ENCODE results near the gene ETDA.
"Not testable (repeated sequence)": the region's sequence is repeated elsewhere in the genome, so short reads cannot be mapped to it uniquely, and the experiment has no call there.

The ETDA gene

DNA sequence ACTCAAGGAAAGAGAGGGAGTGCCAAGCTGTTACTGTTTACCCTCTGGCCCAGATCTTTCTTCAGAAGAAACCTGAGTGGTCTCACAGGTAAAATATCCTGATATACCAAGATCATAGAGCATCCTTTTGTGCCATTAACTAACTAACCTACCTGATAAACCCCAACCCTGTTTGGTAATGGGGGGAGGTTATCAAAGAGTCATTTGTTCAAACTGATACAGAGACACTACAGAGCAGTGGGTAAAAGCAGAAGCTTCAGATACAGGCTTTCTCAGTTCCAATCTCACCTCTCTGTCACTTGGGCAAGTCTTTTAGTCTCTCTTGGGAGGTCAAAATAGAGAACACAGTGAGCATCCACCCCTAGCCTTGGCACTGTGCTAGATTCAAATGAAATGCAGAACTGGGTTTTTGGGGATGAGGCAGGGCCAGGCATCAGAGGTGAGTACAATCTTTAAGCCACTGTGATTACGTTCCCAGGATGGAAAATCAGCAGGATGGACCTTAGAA lies at the start of gene ETDA:
TSS of gene ETDA (plus strand) at position 51 of the 508 bp plus-strand sequence. CDS start 1,216 bp downstream, outside the sequence.
- not testable (repeated sequence) for DNase-seq

DNA sequence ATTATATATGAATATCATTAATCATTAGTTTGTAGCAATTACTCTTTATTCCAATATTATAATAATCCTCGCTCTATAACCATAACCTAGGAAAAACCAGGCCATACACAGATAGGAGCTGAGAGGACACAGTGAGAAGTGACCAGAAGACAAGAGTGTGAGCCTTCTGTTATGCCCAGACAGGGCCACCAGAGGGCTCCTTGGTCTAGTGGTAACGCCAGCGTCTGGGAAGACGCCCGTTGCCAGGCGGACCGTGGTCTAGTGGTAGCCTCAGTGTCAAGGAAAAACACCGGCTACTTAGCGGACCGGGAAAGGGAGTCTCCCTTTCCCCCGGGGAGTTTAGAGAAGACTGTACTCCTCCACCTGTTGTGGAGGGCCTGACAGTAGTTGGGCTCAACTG lies 45.4 kb upstream of the ETDA start:
- DNase-seq, result not testable (repeated sequence)

DNA sequence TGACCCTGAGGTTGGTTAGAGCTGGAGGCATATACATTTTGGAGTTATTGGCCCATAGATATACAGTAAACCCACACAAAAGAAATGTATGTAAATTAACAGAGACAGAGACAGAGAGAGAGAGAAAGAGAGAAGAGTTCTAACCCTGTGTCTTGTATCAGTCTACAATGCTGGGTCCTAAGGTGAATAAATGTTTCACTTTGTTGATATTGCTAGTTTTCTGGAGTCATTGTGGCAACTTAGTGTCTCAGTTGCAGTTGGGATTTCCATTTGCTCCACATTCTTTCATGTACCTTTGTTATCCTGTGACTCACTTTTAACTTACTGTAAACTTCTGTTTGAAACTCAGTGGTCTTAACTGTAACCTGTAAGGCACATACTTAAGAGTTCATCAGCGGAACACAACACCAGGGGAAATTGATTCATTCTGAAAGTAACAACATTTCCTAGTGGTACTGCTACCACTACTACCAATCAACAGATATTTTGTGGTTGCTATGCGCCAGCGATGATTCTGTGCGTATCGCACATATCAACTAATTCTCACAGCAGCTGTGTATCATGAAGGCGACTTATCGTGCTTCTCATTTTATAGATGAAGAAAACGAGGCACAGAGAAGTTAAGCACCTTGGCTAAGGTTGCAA lies 38.5 kb upstream of the ETDA start:
- no peak for DNase-seq

DNA sequence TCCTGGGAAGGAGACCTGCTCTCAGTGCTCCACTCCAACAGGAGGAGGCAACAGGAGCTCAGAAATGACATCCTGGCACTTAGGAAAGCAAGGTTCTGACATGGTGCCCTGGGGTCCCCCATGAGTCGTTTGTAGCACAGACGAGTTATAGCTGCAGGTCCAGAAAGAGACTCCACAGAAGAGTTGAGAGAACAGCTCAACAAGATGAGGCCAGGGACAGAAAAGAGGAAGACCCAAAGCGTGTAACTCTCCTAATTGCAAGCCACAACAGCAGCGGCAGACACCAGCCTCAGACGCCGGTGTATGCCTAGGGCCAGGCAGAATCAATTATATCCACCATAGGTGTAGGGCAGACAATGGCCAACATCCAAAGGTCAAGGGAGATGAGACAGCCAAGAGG lies 5.9 kb upstream of the ETDA start:
- not testable (repeated sequence) for DNase-seq

DNA sequence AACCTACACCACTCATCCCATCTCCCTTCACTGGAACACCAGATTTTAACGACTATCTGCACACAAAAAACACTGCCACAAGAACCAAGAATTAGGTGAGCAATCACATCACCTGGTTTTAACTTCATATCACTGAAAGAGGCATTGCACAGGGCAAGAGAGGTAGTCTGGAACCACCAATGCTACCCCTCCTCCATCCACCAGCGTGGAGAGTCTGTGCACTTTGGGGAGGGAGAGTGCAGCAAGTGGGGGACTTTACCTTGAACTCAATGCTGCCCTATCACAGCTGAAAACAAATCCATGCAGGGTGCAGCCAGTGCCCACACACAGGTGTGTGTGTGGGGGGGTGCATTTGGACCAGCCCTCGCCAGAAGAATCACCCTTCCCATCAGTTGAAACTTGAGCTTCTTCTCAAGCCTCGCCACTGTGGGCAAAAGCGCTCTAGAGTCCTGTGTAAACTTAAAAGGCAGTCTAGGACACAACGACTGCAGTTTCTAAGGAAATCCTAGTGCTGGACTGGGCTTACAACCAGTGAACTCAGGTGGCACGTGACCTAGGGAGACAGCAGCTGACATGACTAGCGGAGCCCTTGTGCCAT lies 4.3 kb downstream of the ETDA start:
- not testable (repeated sequence) for DNase-seq

DNA sequence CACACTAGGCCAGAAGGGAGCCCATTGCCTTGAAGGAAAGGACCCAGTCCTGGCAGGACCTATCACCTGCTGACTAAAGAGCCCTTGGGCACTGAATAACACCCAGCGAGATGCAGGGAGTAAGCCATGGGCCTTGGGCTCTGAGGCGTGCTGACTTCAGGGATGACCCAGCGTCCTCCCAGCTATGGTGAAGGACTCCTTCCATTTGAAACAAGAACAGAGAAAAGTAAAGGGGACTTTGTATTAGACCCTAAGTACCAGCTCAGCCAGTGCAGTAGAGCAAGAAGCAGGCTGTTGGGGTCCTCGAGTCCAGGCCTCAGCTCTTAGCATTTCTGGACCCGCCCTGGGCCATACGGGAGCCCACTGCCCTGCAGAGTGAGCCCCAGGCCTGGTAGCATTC lies 5.1 kb downstream of the ETDA start:
- no peak for DNase-seq

DNA sequence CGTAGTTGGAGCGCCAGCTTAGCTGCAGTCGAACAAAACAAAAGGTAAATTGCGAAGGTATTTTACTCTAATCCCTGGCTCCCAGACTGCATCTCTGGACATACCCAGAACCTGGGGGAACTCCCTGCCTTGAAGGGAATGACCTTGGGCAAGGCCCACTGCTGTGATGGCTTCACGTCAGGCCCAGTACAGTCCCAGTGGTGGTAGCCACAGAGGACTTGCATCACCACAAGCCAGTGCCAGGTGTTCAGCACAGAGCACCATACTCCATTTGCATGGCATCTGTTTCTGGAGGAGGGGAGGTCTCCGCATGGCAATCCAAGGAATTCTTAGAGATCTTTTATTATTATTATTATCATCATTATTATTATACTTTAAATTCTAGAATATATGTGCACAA lies 5.6 kb downstream of the ETDA start:
- no peak for DNase-seq

DNA sequence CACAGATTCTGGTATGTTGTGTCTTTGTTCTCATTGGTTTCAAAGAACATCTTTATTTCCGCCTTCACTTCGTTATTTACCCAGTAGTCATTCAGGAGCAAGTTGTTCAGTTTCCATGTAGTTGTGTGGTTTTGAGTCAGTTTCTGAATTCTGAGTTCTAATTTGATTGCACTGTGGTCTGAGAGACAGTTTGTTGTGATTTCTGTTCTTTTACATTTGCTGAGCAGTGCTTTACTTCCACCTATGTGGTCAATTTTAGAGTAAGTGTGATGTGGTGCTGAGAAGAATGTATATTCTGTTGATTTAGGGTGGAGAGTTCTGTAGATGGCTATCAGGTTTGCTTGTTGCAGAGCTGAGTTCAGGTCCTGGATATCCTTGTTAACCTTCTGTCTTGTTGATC lies 9.1 kb downstream of the ETDA start:
- not testable (repeated sequence) for DNase-seq

DNA sequence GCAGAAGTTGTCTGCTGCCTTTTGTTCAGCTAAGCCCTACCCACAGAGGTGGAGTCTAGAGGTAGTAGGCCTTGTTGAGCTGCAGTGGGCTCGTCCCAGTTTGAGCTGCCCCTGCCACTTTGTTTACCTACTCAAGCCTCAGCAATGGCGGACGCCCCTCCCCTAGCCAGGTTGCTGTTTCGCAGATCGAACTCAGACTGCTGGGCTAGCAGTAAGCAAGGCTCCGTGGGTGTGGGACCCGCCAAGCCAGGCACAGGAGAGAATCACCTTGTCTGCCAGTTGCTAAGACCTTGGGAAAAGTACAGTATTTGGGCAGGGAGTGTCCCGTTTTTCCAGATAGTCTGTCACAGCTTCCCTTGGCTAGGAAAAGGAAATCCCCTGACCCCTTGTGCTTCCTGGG lies 11.5 kb downstream of the ETDA start:
- not testable (repeated sequence) for DNase-seq

DNA sequence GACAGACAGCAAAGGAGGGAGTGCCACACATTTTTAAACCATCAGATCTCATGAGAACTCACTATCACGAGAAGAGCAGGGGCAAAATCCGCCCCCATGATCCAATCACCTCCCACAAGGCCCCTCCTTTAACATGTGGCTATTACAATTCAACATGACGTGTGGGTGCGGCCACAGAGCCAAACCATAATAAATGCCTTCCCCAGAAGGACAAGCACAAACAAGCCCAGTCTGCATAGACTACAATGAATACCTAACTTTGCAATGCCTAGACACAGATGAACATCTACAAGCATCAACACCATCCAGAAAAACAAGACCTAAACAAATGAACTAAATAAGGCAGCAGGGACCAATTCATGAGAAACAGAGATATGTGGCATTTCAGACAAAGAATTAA lies 12.3 kb downstream of the ETDA start:
- no peak for DNase-seq

DNA sequence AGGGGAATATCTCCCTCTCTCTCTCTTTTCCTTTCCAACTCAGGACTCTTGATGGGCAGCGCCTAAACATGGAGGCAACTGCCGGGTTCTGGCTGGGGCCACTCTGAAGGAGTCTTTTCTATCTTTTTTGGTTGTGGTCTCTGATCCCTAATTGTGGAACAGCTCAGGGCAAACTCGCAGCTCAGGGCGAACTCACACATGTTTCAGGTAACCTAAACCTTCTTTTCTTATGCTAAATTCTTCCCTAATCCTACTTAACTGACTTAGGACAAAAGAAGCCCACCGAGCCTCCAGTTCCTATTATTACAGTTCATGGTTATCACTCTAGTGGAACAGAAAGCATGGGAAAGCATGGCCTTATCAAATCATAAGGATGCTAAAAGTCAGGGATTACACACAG lies 21.3 kb downstream of the ETDA start:
- no peak for DNase-seq

DNA sequence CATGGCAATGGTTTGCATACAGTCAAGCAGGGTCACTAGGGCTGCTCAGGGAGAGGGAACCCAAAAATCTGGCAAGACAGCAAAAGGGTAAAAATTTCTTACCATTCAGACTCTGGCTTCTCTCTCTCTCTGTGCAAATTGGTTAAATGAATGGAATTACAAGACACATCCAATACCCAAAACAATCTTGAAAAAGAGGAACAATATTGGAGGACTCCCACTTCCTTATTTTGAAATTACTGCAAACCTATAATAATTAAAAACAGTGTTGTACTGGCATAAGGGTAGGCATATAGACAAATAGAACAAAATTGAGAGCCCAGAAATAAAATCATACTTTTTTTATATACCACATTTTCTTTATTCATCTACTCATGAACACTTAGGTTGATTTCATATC lies 24.1 kb downstream of the ETDA start:
- DNase-seq, result peak; percentile 10 to 14

DNA sequence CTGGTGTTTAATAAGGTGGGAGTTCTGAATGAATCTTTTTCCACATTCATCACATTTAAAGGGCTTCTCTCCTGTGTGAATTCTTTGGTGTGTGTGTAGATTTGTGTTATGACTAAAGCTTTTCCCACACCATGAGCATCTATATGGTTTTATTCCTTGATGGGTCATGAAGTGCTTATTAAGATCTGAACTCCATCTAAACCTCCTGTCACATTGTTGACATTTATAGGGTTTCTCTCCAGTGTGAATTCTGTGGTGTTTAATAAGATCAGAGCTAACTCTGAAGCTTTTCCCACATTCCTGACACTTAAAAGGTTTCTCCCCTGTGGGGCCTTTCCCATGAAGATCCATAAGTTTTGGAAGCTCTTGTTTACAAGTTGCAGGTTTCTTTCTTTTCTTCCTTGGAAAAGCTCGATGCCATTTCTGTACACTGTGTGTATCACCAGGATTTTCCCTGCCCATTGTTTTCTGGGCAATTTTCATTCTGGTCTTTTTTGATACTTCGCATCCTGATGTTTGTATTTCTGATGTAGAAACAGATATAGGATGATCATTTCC lies 35.5 kb downstream of the ETDA start:
- no peak for DNase-seq

DNA sequence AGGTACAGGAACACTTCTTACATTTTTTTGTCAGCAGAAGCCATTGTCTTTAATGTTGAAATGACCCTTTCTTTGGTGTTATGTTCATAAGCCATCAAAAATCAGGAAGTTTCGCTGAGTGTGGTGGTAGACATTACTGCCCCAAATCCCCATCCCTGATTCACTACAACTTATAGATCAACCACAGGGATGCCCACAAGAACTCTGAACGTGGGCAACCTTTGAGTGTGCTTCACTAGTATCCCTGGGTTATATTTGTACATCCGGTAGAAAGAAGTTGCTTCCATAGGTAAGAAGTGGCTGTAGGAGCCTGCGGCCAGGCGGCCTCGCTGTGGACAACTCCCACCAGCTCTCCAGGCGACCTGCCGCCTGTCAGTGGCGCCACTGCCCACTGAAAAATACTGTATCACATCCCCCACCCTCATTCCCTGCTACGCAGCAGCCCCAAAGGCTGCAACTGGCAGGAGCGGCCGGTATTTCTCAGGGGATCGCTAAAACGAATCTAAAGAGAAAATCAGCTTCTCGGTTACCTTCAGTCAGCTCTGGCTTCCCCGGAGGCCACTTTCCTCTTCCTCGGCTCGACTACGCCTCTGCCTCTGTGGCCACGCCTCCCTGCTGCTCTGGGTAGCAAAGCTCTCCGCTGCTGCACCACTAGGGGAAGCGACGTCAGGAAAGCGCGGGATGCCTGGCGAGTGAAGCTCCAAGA lies 43.5 kb downstream of the ETDA start:
- no peak for DNase-seq

DNA sequence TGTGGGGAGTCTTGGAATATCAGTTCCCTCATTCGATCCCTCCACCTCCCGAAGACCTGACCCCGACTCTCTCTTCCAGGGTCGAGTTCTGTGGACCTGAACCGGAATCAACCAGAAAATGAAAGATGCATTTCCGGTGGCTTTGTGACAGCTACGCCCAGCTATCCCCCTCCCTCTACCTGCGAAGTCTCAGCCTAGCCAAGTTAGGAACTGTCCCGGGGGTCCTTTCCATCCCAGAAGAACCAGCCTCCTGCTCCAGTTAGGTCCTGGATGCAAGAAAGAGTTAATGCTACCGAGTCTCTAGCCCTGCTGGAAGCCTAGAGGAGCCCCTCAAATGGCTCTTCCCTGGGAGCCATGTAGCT lies 44.1 kb downstream of the ETDA start:
- no peak for DNase-seq

DNA sequence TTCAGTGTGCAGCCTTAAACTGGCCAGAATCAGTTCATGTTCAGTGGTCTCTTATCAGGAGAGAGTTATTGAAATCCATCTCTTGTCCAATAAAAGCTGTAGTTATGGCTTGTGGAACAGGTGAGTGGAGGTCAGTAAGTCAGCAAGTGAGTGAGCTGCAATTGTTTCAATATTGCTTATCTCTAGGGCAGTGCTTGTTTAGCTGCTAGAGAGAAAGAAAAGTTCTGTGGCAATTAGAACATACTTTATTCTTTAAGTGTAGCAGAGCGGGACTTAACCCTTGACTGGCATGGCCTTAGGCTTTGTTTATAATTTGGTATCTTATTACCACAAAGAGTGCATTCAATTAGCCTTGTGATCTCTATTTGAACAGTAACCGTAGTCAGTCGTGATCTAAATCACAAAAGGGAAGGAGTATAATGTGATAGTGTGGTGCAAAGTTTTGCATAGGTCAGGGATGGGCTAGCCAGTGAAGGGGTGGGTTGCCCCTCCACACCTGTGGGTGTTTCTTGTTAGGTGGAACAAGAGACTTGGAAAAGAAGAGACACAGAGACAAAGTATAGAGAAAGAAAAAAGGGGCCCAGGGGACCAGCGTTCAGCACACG lies 50.5 kb downstream of the ETDA start:
- no peak for DNase-seq

Measured in AML-193 (cell line).